ENCODE measurements around the gene ITPK1.

Gene ITPK1

DNA sequence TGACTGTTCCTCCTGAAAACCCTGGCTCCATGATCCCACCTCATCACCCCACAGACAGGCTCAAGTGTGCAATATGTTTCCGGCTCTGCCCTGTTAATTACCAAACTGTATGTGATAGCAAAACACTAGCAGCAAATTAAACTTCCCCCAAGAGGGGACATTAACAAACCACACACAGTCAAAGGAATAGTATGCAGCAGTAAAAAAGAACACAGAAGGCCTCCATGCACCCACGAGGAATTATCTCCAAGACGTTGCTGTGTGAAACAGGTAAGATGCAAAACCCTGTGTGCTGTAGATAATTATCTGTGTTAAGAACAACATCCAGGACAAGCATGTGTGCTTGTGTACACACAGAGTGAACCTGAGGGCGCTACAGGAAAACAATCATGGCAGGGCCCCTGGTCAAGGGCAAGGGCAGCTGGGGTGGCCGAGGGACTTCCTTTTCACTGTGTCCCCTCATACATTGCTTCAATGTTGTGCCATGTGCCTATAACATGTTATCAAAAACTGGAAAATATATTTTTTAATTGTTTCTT lies 35.8 kb downstream of the ITPK1 start (continued):
- TF ChIP-seq, protein P1, sequence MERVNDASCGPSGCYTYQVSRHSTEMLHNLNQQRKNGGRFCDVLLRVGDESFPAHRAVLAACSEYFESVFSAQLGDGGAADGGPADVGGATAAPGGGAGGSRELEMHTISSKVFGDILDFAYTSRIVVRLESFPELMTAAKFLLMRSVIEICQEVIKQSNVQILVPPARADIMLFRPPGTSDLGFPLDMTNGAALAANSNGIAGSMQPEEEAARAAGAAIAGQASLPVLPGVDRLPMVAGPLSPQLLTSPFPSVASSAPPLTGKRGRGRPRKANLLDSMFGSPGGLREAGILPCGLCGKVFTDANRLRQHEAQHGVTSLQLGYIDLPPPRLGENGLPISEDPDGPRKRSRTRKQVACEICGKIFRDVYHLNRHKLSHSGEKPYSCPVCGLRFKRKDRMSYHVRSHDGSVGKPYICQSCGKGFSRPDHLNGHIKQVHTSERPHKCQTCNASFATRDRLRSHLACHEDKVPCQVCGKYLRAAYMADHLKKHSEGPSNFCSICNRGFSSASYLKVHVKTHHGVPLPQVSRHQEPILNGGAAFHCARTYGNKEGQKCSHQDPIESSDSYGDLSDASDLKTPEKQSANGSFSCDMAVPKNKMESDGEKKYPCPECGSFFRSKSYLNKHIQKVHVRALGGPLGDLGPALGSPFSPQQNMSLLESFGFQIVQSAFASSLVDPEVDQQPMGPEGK (CRISPR knock-in tag; IDR thresholded peaks at IDR 0.05; ENCODE audit: borderline replicate concordance), result no peak

DNA sequence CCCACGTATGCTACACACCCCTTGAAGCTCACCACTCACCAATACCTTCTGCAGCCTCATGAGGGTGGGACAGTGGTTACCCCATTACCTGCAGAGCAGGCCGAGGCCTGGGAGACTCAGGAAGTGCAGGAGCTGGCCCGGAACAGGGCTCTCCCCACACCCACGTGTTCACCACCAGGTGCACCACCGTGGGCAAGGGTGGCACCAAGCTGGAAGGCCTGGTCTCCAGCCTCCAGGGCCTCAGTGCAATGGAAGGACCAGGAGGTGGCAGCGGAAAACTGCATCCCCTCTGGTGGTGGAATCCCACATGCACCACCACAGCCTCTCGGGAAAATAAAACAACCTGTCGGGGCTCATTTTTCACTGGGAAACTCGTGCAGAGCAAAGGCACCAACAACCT lies 36.4 kb downstream of the ITPK1 start:
- no peak for TF ChIP-seq ESRRG (CRISPR knock-in tag; IDR thresholded peaks at IDR 0.05)
- TF ChIP-seq ARNTL (CRISPR knock-in tag; IDR thresholded peaks at IDR 0.05; ENCODE audit: borderline replicate concordance, low read depth), result no peak
- ATAC-seq, result no peak; the same call in 2 of the 3 replicates

DNA sequence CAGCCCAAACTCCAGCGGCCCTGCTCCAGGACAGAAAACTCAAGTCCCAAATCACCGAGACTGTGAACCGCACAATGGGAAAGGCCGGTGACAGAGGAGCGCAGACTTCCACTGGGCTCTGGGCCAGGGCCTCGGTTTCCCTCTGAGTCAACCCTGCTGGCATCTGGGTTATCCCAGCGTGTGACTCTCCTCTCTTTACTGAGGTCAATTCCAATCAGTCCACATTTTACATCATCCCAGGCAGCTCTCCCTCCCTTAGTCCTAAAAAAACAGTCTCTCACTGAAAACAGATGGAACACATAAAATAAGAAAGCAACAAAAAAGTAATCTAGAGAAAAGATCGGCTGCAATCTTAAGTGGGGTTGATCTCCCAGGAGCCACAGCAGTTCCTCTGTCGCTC lies 36.9 kb downstream of the ITPK1 start:
- TF ChIP-seq ZNF565 (CRISPR knock-in tag; conservative IDR thresholded peaks at IDR 0.05; ENCODE audit: low read depth), result no peak
- TF ChIP-seq SNAI2 (CRISPR knock-in tag; IDR thresholded peaks at IDR 0.05), result no peak
- TF ChIP-seq, protein P2, sequence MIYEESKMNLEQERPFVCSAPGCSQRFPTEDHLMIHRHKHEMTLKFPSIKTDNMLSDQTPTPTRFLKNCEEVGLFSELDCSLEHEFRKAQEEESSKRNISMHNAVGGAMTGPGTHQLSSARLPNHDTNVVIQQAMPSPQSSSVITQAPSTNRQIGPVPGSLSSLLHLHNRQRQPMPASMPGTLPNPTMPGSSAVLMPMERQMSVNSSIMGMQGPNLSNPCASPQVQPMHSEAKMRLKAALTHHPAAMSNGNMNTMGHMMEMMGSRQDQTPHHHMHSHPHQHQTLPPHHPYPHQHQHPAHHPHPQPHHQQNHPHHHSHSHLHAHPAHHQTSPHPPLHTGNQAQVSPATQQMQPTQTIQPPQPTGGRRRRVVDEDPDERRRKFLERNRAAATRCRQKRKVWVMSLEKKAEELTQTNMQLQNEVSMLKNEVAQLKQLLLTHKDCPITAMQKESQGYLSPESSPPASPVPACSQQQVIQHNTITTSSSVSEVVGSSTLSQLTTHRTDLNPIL (CRISPR knock-in tag; IDR thresholded peaks at IDR 0.05; ENCODE audit: low read depth), result no peak
- no peak for TF ChIP-seq ZFP3 (CRISPR knock-in tag; IDR thresholded peaks at IDR 0.05)
- no peak for TF ChIP-seq ZNF70 (CRISPR knock-in tag; IDR thresholded peaks at IDR 0.05)
- TF ChIP-seq, protein P1 (CRISPR knock-in tag; IDR thresholded peaks at IDR 0.05; ENCODE audit: borderline replicate concordance), result no peak
- no peak for TF ChIP-seq ZC3H10 (CRISPR knock-in tag; IDR thresholded peaks at IDR 0.05)
- no peak for TF ChIP-seq OSR1 (CRISPR knock-in tag; IDR thresholded peaks at IDR 0.05)
- no peak for ATAC-seq

DNA sequence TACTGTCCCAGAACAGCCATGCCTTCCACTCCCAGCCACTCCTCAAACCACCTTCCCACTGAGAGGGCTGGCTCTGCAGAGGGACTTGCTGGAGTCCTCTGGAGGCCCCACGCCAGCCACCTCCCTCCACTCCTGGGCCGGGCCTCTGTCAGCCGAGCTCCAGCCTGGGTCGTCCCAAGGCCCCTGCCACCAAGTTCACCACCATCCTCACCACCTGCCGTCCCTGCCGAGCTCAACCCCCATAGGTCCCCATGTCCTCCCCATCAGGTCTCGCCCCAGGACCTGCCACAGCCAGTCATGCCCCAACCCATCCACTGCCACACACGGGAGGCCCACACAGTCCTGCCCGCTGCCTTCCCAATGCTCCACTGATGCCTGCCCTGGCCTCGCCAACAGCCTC lies 39.0 kb downstream of the ITPK1 start:
- TF ChIP-seq ZFP30 (CRISPR knock-in tag; IDR thresholded peaks at IDR 0.05) (no peak), ZNF70 (CRISPR knock-in tag; IDR thresholded peaks at IDR 0.05) (no peak), ZC3H10 (CRISPR knock-in tag; IDR thresholded peaks at IDR 0.05) (no peak), CSDC2 (CRISPR knock-in tag; IDR thresholded peaks at IDR 0.05) (no peak), BACH2 (CRISPR knock-in tag; IDR thresholded peaks at IDR 0.05; ENCODE audit: borderline replicate concordance) (no peak), ZNF565 (CRISPR knock-in tag; conservative IDR thresholded peaks at IDR 0.05; ENCODE audit: low read depth) (no peak)
- TF ChIP-seq, protein P3, sequence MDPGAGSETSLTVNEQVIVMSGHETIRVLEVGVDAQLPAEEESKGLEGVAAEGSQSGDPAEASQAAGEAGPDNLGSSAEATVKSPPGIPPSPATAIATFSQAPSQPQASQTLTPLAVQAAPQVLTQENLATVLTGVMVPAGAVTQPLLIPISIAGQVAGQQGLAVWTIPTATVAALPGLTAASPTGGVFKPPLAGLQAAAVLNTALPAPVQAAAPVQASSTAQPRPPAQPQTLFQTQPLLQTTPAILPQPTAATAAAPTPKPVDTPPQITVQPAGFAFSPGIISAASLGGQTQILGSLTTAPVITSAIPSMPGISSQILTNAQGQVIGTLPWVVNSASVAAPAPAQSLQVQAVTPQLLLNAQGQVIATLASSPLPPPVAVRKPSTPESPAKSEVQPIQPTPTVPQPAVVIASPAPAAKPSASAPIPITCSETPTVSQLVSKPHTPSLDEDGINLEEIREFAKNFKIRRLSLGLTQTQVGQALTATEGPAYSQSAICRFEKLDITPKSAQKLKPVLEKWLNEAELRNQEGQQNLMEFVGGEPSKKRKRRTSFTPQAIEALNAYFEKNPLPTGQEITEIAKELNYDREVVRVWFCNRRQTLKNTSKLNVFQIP (CRISPR knock-in tag; IDR thresholded peaks at IDR 0.05; ENCODE audit: borderline replicate concordance, low read depth), result no peak
- no peak for ATAC-seq

DNA sequence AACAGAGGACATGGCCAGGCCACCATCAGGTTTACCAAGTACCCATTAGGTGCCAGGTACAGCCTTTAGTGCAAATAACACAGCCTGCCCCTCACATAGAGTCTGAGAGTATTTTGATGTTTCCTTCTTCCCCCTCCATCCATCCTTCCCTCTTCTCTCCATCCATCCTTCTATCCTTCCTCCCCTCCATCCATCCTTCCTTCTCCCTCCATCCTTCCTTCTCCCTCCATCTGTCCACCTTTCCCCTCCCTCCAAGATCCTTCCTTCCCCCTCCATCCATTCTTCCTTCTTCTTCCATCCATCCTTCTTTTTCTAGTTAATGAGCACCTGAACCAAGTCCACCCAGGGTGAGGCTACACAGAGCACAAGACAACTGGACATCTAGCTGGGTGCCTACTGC lies 39.8 kb downstream of the ITPK1 start:
- ATAC-seq, result no peak
- TF ChIP-seq ZC3H10 (CRISPR knock-in tag; IDR thresholded peaks at IDR 0.05) (no peak), ARNTL (CRISPR knock-in tag; IDR thresholded peaks at IDR 0.05; ENCODE audit: borderline replicate concordance, low read depth) (no peak), ZNF70 (CRISPR knock-in tag; IDR thresholded peaks at IDR 0.05) (no peak), ZNF565 (CRISPR knock-in tag; conservative IDR thresholded peaks at IDR 0.05; ENCODE audit: low read depth) (no peak), SNAI2 (CRISPR knock-in tag; IDR thresholded peaks at IDR 0.05) (no peak), ISL1 (CRISPR knock-in tag; IDR thresholded peaks at IDR 0.05) (no peak), ZFP30 (CRISPR knock-in tag; IDR thresholded peaks at IDR 0.05) (no peak), TOX (CRISPR knock-in tag; IDR thresholded peaks at IDR 0.05; ENCODE audit: borderline replicate concordance) (no peak), TCF4 (CRISPR knock-in tag; IDR thresholded peaks at IDR 0.05; ENCODE audit: borderline replicate concordance) (no peak), GLIS3 (CRISPR knock-in tag; IDR thresholded peaks at IDR 0.05) (no peak), CSDC2 (CRISPR knock-in tag; IDR thresholded peaks at IDR 0.05) (no peak)
- TF ChIP-seq, protein P2 (CRISPR knock-in tag; IDR thresholded peaks at IDR 0.05; ENCODE audit: low read depth), result no peak
- TF ChIP-seq, protein P4, sequence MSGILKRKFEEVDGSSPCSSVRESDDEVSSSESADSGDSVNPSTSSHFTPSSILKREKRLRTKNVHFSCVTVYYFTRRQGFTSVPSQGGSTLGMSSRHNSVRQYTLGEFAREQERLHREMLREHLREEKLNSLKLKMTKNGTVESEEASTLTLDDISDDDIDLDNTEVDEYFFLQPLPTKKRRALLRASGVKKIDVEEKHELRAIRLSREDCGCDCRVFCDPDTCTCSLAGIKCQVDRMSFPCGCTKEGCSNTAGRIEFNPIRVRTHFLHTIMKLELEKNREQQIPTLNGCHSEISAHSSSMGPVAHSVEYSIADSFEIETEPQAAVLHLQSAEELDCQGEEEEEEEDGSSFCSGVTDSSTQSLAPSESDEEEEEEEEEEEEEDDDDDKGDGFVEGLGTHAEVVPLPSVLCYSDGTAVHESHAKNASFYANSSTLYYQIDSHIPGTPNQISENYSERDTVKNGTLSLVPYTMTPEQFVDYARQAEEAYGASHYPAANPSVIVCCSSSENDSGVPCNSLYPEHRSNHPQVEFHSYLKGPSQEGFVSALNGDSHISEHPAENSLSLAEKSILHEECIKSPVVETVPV (CRISPR knock-in tag; IDR thresholded peaks at IDR 0.05), result no peak
